ENCODE measurements around the gene TIAM1.
"Not testable (repeated sequence)": the region's sequence is repeated elsewhere in the genome, so short reads cannot be mapped to it uniquely, and the experiment has no call there.

Gene TIAM1

GRCh38 chr21:31252091-31252490, 92.0 kb downstream of the TIAM1 start:
- DNase-seq: no peak

DNA sequence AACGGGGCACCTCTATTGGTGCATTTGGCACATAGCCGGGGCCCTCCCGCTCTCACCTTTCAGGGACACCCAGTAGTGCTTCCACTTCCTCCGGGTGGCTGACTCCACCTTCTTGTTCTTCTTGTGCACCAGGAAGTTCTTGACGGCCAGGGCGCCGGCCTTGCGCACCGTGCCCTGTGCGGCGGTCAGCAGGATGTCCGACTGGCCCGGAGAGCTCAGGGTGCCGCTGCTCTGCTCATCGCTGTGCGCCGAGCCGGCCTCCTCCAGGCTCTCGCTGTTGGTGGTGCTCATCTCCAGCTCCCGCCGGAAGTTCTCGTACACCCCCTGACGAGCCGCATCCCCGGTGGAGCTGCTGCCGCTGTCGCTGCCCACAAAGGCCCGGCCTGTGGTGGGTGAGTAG, 92.4 kb downstream of the TIAM1 start:
- no peak for DNase-seq

DNA sequence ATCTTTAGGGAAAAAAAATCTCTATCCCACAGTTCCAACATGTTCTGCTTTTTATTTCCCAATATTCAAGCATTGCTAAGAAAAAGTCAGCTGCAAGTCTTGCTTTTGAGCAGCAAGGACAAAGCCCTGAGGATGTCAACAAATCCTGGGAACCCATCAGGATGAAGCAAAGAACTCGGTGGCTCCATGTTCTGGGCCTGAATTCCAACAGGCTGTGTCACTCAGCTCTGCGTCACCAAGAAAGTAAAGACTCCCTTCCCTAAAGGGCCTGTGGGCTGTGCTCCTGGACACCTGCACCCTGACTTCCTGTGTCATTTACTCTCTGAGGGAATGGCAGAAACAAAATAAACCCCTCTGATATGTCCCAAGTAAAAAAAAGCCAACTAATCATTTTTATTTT, 95.5 kb downstream of the TIAM1 start:
- DNase-seq: no peak

GRCh38 chr21:31243611-31244010, 100.5 kb downstream of the TIAM1 start:
- no peak for DNase-seq

GRCh38 chr21:31236528-31236927, 107.5 kb downstream of the TIAM1 start:
- no peak for DNase-seq

DNA sequence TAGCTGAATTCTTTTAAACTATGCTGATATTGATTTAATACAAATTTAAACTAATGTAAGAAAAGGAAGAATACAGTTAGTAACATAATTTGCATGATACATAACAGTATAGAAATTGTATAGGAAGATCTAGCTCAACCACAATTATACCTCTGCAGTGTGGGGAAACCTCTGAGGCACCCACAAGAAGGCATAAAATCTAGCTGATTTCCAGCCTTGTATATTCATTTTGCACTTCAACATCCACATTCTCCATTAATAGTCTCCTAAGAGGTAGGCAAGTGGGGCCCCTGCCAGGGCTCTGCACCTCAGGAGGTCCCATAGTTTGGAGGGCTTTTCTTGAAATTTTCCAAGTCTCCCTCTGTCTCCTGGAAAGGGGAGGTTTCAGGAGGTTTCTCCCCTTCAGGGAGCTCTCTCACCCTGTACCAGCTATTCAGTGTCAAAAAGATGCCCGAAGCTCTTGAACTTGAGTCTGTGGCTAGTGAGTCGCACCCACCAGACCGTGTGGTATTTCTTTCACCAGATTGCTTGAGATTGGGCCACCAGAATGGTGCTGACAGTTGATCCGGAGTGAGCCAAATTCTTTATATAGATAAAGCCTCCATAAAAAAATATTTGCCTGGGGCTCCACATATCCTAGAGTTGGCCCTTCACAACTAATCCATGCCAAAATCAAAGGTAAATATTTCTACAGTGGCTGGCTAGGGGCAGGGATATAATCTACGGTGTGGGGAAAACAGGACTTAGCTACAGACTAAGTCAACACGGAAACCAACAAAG, 108.2 kb downstream of the TIAM1 start:
- no peak for DNase-seq

DNA sequence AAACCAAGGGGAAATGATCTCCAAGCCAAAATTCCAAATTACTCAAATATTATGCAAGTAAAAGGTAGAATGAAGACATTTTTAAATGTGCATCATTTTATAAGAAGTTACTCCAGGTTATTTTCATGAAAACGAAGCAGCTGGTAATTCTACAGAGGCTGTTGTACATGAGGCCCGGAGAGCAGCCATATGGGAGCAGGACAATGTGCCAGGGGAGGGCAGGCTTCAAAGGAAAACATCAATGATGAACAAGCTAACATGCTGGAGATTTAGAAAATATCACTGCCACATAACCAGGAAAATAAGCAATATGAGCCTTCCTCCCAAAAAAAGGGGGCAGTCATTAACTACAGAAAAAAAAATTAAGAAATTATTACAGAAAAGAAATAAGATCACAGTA, 109.1 kb downstream of the TIAM1 start:
- DNase-seq: no peak

DNA sequence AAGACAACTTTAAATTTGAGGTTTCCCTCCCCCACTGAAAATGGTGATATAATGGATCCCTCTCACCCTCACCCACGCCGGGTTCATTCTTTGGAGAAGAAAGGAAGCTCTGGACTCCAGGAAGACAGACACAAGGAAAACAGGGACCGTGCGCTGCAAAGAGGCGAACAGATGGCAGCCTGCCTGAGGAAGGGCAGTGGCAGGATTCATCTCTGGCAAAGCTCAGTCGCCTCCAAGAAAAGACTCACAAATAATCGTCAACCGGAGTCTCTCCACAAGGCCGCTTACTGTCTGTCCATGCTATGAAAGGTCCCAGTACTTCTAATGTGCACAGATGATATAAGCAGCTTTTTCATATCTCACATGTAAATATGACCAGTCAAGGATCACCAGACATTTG, 110.3 kb downstream of the TIAM1 start:
- no peak for DNase-seq

DNA sequence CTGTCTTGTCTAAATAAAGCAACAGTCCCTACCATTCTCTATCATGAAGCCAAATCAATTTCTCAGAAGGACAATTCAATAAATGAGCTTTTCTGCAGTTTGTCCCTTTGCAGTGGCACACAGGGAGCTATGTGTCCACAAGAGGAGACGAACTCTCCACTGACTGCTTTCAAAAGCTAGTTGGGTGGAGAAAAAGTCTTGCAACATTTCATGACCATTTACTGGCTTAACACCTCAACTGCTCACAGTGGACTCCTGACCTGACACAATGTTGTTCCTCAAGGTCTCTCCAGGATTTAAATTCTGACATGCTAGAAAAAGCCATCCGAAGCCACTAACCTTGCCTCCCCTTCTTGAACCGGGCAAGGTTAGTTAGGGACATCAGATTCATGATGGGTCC, 111.7 kb downstream of the TIAM1 start:
- no peak for DNase-seq

- DNase-seq: no peak
Measured at GRCh38 chr21:31230937-31231336, 113.1 kb downstream of the TIAM1 start.

GRCh38 chr21:31228723-31229122, 115.3 kb downstream of the TIAM1 start:
- DNase-seq: not testable (repeated sequence)

- no peak for DNase-seq
Measured at GRCh38 chr21:31225713-31226112, 118.3 kb downstream of the TIAM1 start.

DNA sequence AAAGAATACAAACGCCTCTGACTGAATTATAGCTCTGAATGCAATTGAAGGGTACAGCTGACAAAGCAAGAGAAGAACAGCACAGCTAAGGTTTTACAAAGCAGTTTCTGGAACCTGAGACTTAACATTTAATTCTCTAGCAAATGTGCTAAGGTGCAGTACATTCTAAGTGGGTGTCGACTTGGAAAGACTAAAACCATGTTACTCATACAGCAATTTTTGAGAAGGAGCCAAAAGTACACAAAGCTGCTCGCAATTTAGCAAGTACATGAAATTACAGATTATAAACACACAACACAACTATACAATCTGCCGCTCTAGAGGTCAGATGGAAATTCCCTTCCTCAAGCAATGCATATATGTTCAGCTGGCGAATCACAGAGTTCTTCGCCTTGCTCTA, 121.9 kb downstream of the TIAM1 start:
- DNase-seq: no peak

DNA sequence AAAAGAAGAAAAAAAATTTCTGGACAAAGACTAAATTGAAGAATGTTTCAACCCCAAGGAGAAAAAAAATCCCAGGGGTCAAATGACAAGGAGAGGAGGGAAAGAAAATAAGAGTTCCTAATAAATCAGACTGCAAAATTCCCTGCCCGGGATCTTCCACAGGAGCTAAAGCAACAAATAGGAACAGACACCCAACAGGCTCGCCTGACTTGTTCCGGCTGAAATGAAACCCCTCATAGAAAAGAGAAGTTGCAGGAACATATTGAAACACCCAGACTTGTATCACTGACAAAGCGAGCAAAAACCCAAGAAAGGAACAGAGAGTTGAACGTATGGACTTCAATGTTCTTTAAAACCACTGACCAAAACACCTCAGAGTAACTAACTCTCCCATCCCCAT, 123.0 kb downstream of the TIAM1 start:
- no peak for DNase-seq

DNA sequence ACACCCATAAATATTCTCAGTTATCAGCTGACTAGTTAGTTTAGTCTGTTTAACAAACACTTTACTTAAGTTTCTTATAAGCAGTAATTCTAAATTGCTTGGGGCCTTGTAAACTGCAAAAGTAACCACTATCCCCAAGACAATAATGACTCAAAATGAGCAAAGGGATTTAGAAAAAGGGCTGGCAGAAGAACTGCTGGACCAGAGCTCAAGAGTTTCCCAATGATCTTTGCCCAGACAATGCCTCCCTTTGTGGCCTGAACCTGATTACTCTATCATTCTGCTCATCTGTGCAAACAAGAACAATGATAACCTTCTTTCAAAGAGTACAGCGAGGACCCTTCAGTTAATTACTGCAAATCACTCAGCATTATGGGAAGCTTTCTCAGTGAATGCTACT, 123.5 kb downstream of the TIAM1 start:
- no peak for DNase-seq

GRCh38 chr21:31218830-31219608, 125.0 kb downstream of the TIAM1 start:
- no peak for DNase-seq

- DNase-seq: no peak
Measured at GRCh38 chr21:31216206-31216605, 127.9 kb downstream of the TIAM1 start.

GRCh38 chr21:31213787-31214186, 130.3 kb downstream of the TIAM1 start:
- DNase-seq: no peak

DNA sequence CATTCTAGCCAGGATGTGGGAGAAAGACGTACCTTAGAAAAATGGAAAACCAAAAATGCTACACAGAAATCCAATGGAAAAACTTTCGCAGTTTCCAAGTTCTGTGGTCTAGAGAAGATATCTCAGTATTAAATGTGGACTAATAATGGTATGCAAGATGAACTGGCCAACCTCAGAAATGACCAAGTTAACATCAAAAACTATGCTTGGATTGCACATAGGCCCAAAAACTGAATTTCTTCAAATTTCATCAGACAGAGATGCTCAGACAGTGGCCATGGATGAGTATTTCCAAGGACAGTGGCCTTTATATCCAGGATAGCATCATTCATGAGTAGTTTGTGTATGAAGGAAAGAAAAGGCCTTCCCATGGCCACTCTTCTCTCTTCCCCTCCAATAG, 132.2 kb downstream of the TIAM1 start:
- DNase-seq: no peak

DNA sequence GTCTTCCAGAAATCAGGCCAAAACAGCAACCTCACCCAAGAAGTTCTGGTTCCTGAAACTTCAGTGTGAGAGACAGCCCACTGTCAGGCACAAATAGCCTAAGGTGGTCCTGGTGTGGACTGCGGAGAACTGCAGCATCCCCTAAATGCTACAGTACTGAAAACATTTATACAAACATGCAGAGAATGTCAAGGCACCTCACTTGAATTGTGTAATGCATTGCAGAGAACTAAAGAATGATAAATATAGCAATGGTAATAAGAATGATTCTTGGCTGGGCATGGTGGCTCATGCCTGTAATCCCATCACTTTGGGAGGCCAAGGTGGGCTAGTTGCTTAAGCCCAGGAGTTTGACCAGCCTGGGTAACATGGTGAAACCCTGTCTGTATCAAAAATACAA, 138.6 kb downstream of the TIAM1 start:
- no peak for DNase-seq

DNA sequence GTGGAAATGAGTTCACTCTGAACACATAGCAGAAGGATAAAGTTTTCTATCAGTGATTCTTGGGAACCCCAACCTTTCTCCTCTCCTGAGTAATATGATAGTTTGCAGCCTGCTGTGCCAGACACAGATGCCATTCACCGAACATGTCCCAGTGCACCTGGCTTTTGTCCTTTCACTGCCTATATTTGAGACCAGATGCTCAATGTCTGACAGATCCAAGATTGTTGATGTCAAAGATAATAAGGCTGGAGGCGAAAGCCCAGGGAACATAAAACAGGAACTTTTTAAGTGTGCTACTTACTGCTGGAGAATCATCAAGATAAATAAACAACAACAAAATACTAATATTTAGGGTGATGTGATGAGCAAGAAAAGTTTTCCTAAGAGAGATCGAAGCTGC, 139.3 kb downstream of the TIAM1 start:
- DNase-seq: peak; percentile 34

GRCh38 chr21:31203431-31204054, 140.5 kb downstream of the TIAM1 start:
- no peak for DNase-seq

DNA sequence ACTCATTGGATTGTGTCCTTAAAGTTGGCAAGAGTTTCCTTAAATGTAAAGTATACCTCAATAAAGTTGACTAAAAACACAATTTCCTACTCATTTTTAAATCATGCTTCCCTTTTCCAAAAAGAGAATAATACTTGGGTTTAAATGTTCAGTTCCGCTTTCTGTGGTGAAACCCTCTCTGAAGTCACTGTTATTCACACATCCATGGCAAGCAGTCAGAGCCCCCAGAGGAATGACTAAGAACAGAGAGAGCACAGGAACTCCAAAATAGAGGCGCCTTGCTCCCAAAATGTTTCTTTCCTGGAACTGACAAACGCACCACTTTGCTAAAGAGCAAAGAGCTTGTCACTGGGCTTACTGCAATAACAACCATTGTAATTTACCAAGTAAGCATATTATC, 142.5 kb downstream of the TIAM1 start:
- no peak for DNase-seq

GRCh38 chr21:31201144-31201543, 142.9 kb downstream of the TIAM1 start:
- DNase-seq: no peak
